Ascending aorta (tissue), 2 donors: ENCODE results near the gene ITCH. TPM values are rescaled to one million over a fixed set of nuclear protein-coding genes. Genes with fewer than 3 reads are reported as not detected.
A peak's percentile ranks its signal among the peaks of the same experiment; 100 is the strongest.
"Not testable (repeated sequence)": the region's sequence is repeated elsewhere in the genome, so short reads cannot be mapped to it uniquely, and the experiment has no call there.

ENCODE experiments used
- DNase-seq, 2 donors: peaks; one replicate each; pipeline ENCODE4 v3.0.0-alpha.2; 2019; ENCODE audit warnings: low spot score in 2 of 2
- H3K27ac ChIP-seq, 2 donors: fragments of 200-600 bp; sonication (generic); one replicate each; pipeline ENCODE4 v1.5.1; 2016 to 2017; ENCODE audit warnings: mild to moderate bottlenecking in 1 of 2
- H3K27me3 ChIP-seq: fragments of 200-600 bp; sonication (generic); one replicate; pipeline ENCODE4 v1.5.1; 2017
- H3K36me3 ChIP-seq, 2 donors: fragments of 200-600 bp; sonication (generic); one replicate each; pipeline ENCODE4 v1.5.1; 2016
- H3K4me1 ChIP-seq, 2 donors: fragments of 200-600 bp; sonication (generic); one replicate each; pipeline ENCODE4 v1.5.1; 2016 to 2017; ENCODE audit warnings: mild to moderate bottlenecking in 1 of 2
- H3K4me3 ChIP-seq, 2 donors: fragments of 200-600 bp; sonication (generic); one replicate each; pipeline ENCODE4 v1.5.1; 2016 to 2017; ENCODE audit warnings: mild to moderate bottlenecking in 1 of 2
- H3K9me3 ChIP-seq, 2 donors: fragments of 200-600 bp; sonication (generic); one replicate each; pipeline ENCODE4 v1.5.1; 2016
- CTCF ChIP-seq, 3 experiments: fragments of 200-600 bp in 2 of 3; fragments of 450-650 bp in 1 of 3; sonication (generic) in 2 of 3; IDR thresholded peaks; one replicate each; pipeline ENCODE4 v1.5.1; 2016 to 2019; ENCODE audit warnings: antibody characterized with exemption in 3 of 3, mild to moderate bottlenecking in 1 of 3, moderate library complexity in 1 of 3
- intact Hi-C: fragments of 100-400 bp; cut with DNase I; formaldehyde crosslinking; loops from one replicate; pipeline ENCODE4 v1.15.1; 2023
- total RNA-seq: library from RNA; depleted of rRNA; stranded (reverse); fragments of >200 nt; gene quantifications from one replicate; pipeline ENCODE4 v1.1.0, GENCODE V29; 2016

ITCH gene
- total RNA-seq, 1 donor from 2014 or later = 42.8 TPM

- peak overlapping the region in 1 of 2 donors; percentile 34 for H3K27ac ChIP-seq
- peak in 1 of 2 donors; percentile 75 for DNase-seq
Measured at GRCh38 chr20:34475979-34476736, 113.1 kb downstream of the ITCH start.

GRCh38 chr20:34479627-34480026, 116.6 kb downstream of the ITCH start:
- peaks cover 0 to 4% of the 10 kb centered on the region in 2 donors for H3K4me1 ChIP-seq

More at GRCh38 chr20:34475979-34476736, 113.1 kb downstream of the ITCH start:
- intact Hi-C loops = loop anchor here (1.0 to 5.0 kb wide), 2 partner anchors 41 to 164 kb away; partner anchors contain the start of gene DYNLRB1
- H3K9me3 ChIP-seq = no peaks in the 10 kb centered on the region
- no peaks in the 10 kb centered on the region for H3K27me3 ChIP-seq
- peaks cover 13 to 33% of the 10 kb centered on the region in 2 donors for H3K36me3 ChIP-seq
- peak; percentile 48 to 79 (median 62) for TF ChIP-seq CTCF (IDR thresholded peaks at IDR 0.05)
- no peak overlapping the region for H3K4me3 ChIP-seq
- peaks cover 0 to 12% of the 10 kb centered on the region in 2 donors for H3K4me1 ChIP-seq

GRCh38 chr20:34482154-34482553, 119.1 kb downstream of the ITCH start:
- intact Hi-C loops, H3K27me3 ChIP-seq, H3K4me1 ChIP-seq, H3K27ac ChIP-seq, H3K4me3 ChIP-seq, H3K9me3 ChIP-seq, DNase-seq: not testable (repeated sequence)
- peaks cover 50 to 60% of the 10 kb centered on the region in 2 donors for H3K36me3 ChIP-seq

More at GRCh38 chr20:34479627-34480026, 116.6 kb downstream of the ITCH start:
- peaks cover 44 to 56% of the 10 kb centered on the region in 2 donors for H3K36me3 ChIP-seq
- no peak for TF ChIP-seq CTCF (IDR thresholded peaks at IDR 0.05)
- no peak for DNase-seq
- intact Hi-C loops = loop anchor here (5.0 kb wide), 1 partner anchor 38 kb away; the partner anchor contains the start of gene DYNLRB1
- H3K4me3 ChIP-seq = no peak overlapping the region
- no peaks in the 10 kb centered on the region for H3K9me3 ChIP-seq
- H3K27me3 ChIP-seq = no peaks in the 10 kb centered on the region
- H3K27ac ChIP-seq = no peak overlapping the region

GRCh38 chr20:34483585-34484220, 120.6 kb downstream of the ITCH start:
- intact Hi-C loops, H3K4me3 ChIP-seq, H3K27me3 ChIP-seq, DNase-seq, H3K9me3 ChIP-seq, H3K27ac ChIP-seq, H3K4me1 ChIP-seq: not testable (repeated sequence)
- H3K36me3 ChIP-seq = peaks cover 50 to 60% of the 10 kb centered on the region in 2 donors

- no peaks in the 10 kb centered on the region for H3K27me3 ChIP-seq
- H3K9me3 ChIP-seq = no peaks in the 10 kb centered on the region
- no peak for DNase-seq
- intact Hi-C loops = no loop called here
- no peak overlapping the region for H3K27ac ChIP-seq
- no peak overlapping the region for H3K4me3 ChIP-seq
- peaks cover 51 to 63% of the 10 kb centered on the region in 2 donors for H3K36me3 ChIP-seq
- H3K4me1 ChIP-seq = no peaks in the 10 kb centered on the region
- TF ChIP-seq CTCF (IDR thresholded peaks at IDR 0.05) = no peak
Measured at GRCh38 chr20:34485068-34485634, 122.1 kb downstream of the ITCH start.

- H3K4me1 ChIP-seq = no peaks in the 10 kb centered on the region
- H3K27ac ChIP-seq = no peak overlapping the region
- peaks cover 50 to 71% of the 10 kb centered on the region in 2 donors for H3K36me3 ChIP-seq
- no peak for DNase-seq
- no peaks in the 10 kb centered on the region for H3K9me3 ChIP-seq
- intact Hi-C loops = no loop called here
- H3K27me3 ChIP-seq = no peaks in the 10 kb centered on the region
- TF ChIP-seq CTCF (IDR thresholded peaks at IDR 0.05) = no peak
- no peak overlapping the region for H3K4me3 ChIP-seq
Measured at GRCh38 chr20:34491226-34491931, 128.3 kb downstream of the ITCH start.
